GM12891 (cell line): ENCODE measurements around the gene PHF20.

ENCODE experiments used
- POLR2A ChIP-seq: IDR thresholded peaks from 2 replicates; pipeline ENCODE4 v1.6.1; 2011; ENCODE audit warnings: low read depth, low read length, control low read depth
- POLR2AphosphoS5 ChIP-seq: IDR thresholded peaks from 2 replicates; pipeline ENCODE4 v1.6.1; 2011; ENCODE audit warnings: low read depth, low read length, control low read depth
- SPI1 ChIP-seq: IDR thresholded peaks from 2 replicates; pipeline ENCODE4 v1.6.1; 2011; ENCODE audit warnings: low read depth, low read length, control low read depth
- TAF1 ChIP-seq: IDR thresholded peaks from 2 replicates; pipeline ENCODE4 v1.6.1; 2011; ENCODE audit warnings: low read depth, low read length, control low read depth

DNA sequence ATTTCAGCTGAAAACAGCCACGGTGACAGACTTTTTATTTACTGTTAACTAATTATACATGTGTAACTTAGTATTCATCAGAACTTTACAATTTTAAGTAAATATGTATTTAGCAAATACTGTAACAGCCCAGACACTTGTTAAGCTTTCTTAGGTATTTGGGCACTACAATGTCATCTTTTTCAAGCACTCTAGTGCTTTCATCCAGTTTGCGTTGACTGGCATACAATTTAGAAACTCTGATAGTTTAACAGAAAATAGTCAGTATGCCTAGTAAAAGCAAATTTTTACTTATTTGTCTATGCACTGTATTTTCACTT, 40.4 kb upstream of the PHF20 start:
- TF ChIP-seq POLR2A, result no peak
- TF ChIP-seq TAF1, result no peak
- no peak for TF ChIP-seq POLR2AphosphoS5
- TF ChIP-seq SPI1, result no peak
